Measurements from ENCODE around the gene TEKT1.

TEKT1 gene

GRCh38 chr17:6815775-6816174 lies 15.8 kb downstream of the TEKT1 start:
- TF ChIP-seq CTCF (IDR thresholded peaks at IDR 0.05; ENCODE audit: unreplicated experiment in 3 of 3), result no peak
- H3K27me3 Mint-ChIP-seq (ENCODE audit: low read depth), result peaks cover 27% of the 10 kb centered on the region
- H3K4me1 Mint-ChIP-seq, result no peaks in the 10 kb centered on the region
- no peak overlapping the region for H3K27ac Mint-ChIP-seq
- H3K4me3 Mint-ChIP-seq, result no peak overlapping the region
- peaks cover 15% of the 10 kb centered on the region for H3K9me3 Mint-ChIP-seq
- H3K36me3 Mint-ChIP-seq (ENCODE audit: low read depth), result no peaks in the 10 kb centered on the region

GRCh38 chr17:6812295-6812694 lies 19.2 kb downstream of the TEKT1 start:
- H3K4me3 Mint-ChIP-seq, result no peak overlapping the region
- no peaks in the 10 kb centered on the region for H3K4me1 Mint-ChIP-seq
- H3K27me3 Mint-ChIP-seq (ENCODE audit: low read depth), result peaks cover 7% of the 10 kb centered on the region
- peaks cover 20% of the 10 kb centered on the region for H3K9me3 Mint-ChIP-seq
- H3K27ac Mint-ChIP-seq, result no peak overlapping the region
- TF ChIP-seq CTCF (IDR thresholded peaks at IDR 0.05; ENCODE audit: unreplicated experiment in 3 of 3), result no peak
- H3K36me3 Mint-ChIP-seq (ENCODE audit: low read depth), result no peaks in the 10 kb centered on the region

GRCh38 chr17:6811510-6811909 lies 20.0 kb downstream of the TEKT1 start:
- Mint-ChIP-seq H3K27ac (no peak overlapping the region), H3K36me3 (ENCODE audit: low read depth) (no peaks in the 10 kb centered on the region), H3K27me3 (ENCODE audit: low read depth) (peaks cover 7% of the 10 kb centered on the region), H3K4me3 (no peak overlapping the region), H3K9me3 (peaks cover 20% of the 10 kb centered on the region), H3K4me1 (no peaks in the 10 kb centered on the region)
- TF ChIP-seq CTCF (IDR thresholded peaks at IDR 0.05; ENCODE audit: unreplicated experiment in 3 of 3), result no peak

- no peak for TF ChIP-seq CTCF (IDR thresholded peaks at IDR 0.05; ENCODE audit: unreplicated experiment in 3 of 3)
- H3K4me1 Mint-ChIP-seq, result no peaks in the 10 kb centered on the region
- H3K27ac Mint-ChIP-seq, result no peak overlapping the region
- no peaks in the 10 kb centered on the region for H3K36me3 Mint-ChIP-seq (ENCODE audit: low read depth)
- H3K27me3 Mint-ChIP-seq (ENCODE audit: low read depth), result peaks cover 20% of the 10 kb centered on the region
- H3K9me3 Mint-ChIP-seq, result no peaks in the 10 kb centered on the region
- H3K4me3 Mint-ChIP-seq, result no peak overlapping the region
Observed at GRCh38 chr17:6800422-6801027, 31.0 kb downstream of the TEKT1 start.

- no peak for TF ChIP-seq CTCF (IDR thresholded peaks at IDR 0.05; ENCODE audit: unreplicated experiment in 3 of 3)
- Mint-ChIP-seq H3K27ac (no peak overlapping the region), H3K36me3 (ENCODE audit: low read depth) (no peaks in the 10 kb centered on the region), H3K27me3 (ENCODE audit: low read depth) (peaks cover 20% of the 10 kb centered on the region), H3K9me3 (no peaks in the 10 kb centered on the region), H3K4me3 (no peak overlapping the region), H3K4me1 (no peaks in the 10 kb centered on the region)
Observed at GRCh38 chr17:6799738-6800137, 31.8 kb downstream of the TEKT1 start.

GRCh38 chr17:6797718-6798351 lies 33.7 kb downstream of the TEKT1 start:
- no peaks in the 10 kb centered on the region for H3K36me3 Mint-ChIP-seq (ENCODE audit: low read depth)
- no peaks in the 10 kb centered on the region for H3K9me3 Mint-ChIP-seq
- no peak overlapping the region for H3K4me3 Mint-ChIP-seq
- TF ChIP-seq CTCF (IDR thresholded peaks at IDR 0.05; ENCODE audit: unreplicated experiment in 3 of 3), result no peak
- peaks cover 29% of the 10 kb centered on the region for H3K27me3 Mint-ChIP-seq (ENCODE audit: low read depth)
- H3K4me1 Mint-ChIP-seq, result no peaks in the 10 kb centered on the region
- H3K27ac Mint-ChIP-seq, result no peak overlapping the region

Data from nephron (organoid).